ENCODE data around the gene MUTYH.

MUTYH gene

GRCh38 chr1:45340816-45341466 is 701 bp upstream of the MUTYH start:
- Histone ChIP-seq H3K9me3 (ENCODE audit: control insufficient read depth, low read length) (no peaks in the 10 kb centered on the region), H3K36me3 (ENCODE audit: control insufficient read depth in 1 of 2, insufficient read depth in 2 of 2, low read depth in 1 of 2, low read length in 2 of 2) (peaks cover 38 to 51% of the 10 kb centered on the region in 2 experiments), H3K18ac (ENCODE audit: low read depth in 1 of 2, low read length in 2 of 2) (no peak overlapping the region), H3K14ac (ENCODE audit: low read length in 2 of 2) (no peak overlapping the region), H2BK12ac (ENCODE audit: low read length in 2 of 2) (no peak overlapping the region), H4K8ac (ENCODE audit: low read length) (no peak overlapping the region), H2AFZ (ENCODE audit: low read depth, low read length) (no peak overlapping the region), H2BK15ac (ENCODE audit: low read depth, poor library complexity, severe bottlenecking) (no peak overlapping the region), H3K79me1 (replicated peaks; ENCODE audit: low read length, poor library complexity, severe bottlenecking) (peaks cover 38% of the 10 kb centered on the region), H3K27ac (ENCODE audit: low read length, poor library complexity, severe bottlenecking) (peak overlapping the region; percentile 94), H2BK120ac (ENCODE audit: low read depth, low read length) (no peak overlapping the region), H3K4me1 (ENCODE audit: control insufficient read depth, insufficient read depth, low read depth, low read length) (peaks cover 13% of the 10 kb centered on the region), H2BK5ac (ENCODE audit: low read depth, low read length, poor library complexity, severe bottlenecking) (no peak overlapping the region), H3K27me3 (ENCODE audit: control insufficient read depth in 1 of 2, insufficient read depth in 1 of 2, low read length in 2 of 2) (no peaks in the 10 kb centered on the region), H3K4me3 (ENCODE audit: insufficient read depth in 1 of 2, low read depth in 1 of 2, low read length in 2 of 2) (peak overlapping the region in 1 of 2 experiments; percentile 91), H4K91ac (ENCODE audit: low read length) (peak overlapping the region; percentile 9), H3K9ac (ENCODE audit: low read length) (peak overlapping the region; percentile 96), H2AK5ac (ENCODE audit: low read length, severe bottlenecking) (no peak overlapping the region), H3K23ac (ENCODE audit: low read length in 2 of 2) (peak overlapping the region in 1 of 2 experiments; percentile 10), H3K4ac (ENCODE audit: low read depth in 1 of 2, low read length in 2 of 2) (peak overlapping the region in 1 of 2 experiments; percentile 57), H3K4me2 (ENCODE audit: low read length, poor library complexity, severe bottlenecking) (peak overlapping the region; percentile 86)
- 48% methylated on average over 4 of the region's 6 CpGs for WGBS
- DNase-seq, result no peak

DNA sequence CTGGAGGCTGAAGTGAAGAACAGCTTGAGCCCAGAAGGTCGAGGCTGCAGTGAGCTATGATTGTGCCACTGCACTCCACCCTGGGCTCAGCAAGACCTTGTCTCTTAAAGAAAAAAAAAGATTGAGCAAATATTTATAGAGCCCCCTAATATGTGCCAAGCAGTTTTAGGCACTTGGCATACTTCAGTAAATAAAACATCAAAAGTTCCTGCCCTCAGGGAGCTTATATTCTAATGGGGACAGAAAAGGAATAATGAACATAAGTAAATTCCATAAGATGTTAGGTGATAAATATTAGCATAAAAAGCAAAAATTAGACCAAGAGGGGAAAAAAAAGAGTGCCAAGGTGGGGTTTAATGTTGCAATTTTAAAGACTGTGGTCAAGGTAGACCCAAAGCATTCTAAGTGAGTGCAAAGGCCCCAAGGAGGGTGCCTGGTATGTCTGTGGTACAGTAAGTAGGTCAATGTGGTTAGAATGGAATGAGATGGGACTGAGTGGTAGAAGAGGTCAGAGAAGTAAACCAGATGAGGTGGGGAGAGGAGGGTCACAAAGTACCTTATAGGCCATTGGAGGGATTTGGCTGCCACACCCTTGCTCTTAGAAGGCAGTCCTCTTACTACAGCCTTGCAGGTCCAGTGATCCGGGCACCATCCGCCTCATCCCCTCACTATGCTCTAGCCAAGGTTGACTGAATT is 2.5 kb downstream of the MUTYH start:
- no peak overlapping the region for H4K91ac ChIP-seq (ENCODE audit: low read length)
- peaks cover 33 to 37% of the 10 kb centered on the region in 2 experiments for H3K36me3 ChIP-seq (ENCODE audit: control insufficient read depth in 1 of 2, insufficient read depth in 2 of 2, low read depth in 1 of 2, low read length in 2 of 2)
- no peak overlapping the region for H3K23ac ChIP-seq (ENCODE audit: low read length in 2 of 2)
- no peak overlapping the region for H2BK120ac ChIP-seq (ENCODE audit: low read depth, low read length)
- no peak overlapping the region for H2BK12ac ChIP-seq (ENCODE audit: low read length in 2 of 2)
- no peak overlapping the region for H3K4me3 ChIP-seq (ENCODE audit: insufficient read depth in 1 of 2, low read depth in 1 of 2, low read length in 2 of 2)
- H3K18ac ChIP-seq (ENCODE audit: low read depth in 1 of 2, low read length in 2 of 2), result no peak overlapping the region
- no peak overlapping the region for H2BK15ac ChIP-seq (ENCODE audit: low read depth, poor library complexity, severe bottlenecking)
- H3K27ac ChIP-seq (ENCODE audit: low read length, poor library complexity, severe bottlenecking), result no peak overlapping the region
- H3K14ac ChIP-seq (ENCODE audit: low read length in 2 of 2), result no peak overlapping the region
- no peak overlapping the region for H2AFZ ChIP-seq (ENCODE audit: low read depth, low read length)
- H3K9me3 ChIP-seq (ENCODE audit: control insufficient read depth, low read length), result no peaks in the 10 kb centered on the region
- peaks cover 13% of the 10 kb centered on the region for H3K4me1 ChIP-seq (ENCODE audit: control insufficient read depth, insufficient read depth, low read depth, low read length)
- no peak overlapping the region for H2AK5ac ChIP-seq (ENCODE audit: low read length, severe bottlenecking)
- no peak overlapping the region for H3K9ac ChIP-seq (ENCODE audit: low read length)
- H3K79me1 ChIP-seq (replicated peaks; ENCODE audit: low read length, poor library complexity, severe bottlenecking), result peaks cover 30% of the 10 kb centered on the region
- no peaks in the 10 kb centered on the region for H3K27me3 ChIP-seq (ENCODE audit: control insufficient read depth in 1 of 2, insufficient read depth in 1 of 2, low read length in 2 of 2)
- 100% methylated on average over 2 of the region's 3 CpGs for WGBS
- H4K8ac ChIP-seq (ENCODE audit: low read length), result no peak overlapping the region
- H3K4me2 ChIP-seq (ENCODE audit: low read length, poor library complexity, severe bottlenecking), result no peak overlapping the region
- no peak overlapping the region for H3K4ac ChIP-seq (ENCODE audit: low read depth in 1 of 2, low read length in 2 of 2)
- H2BK5ac ChIP-seq (ENCODE audit: low read depth, low read length, poor library complexity, severe bottlenecking), result no peak overlapping the region
- no peak for DNase-seq

DNA sequence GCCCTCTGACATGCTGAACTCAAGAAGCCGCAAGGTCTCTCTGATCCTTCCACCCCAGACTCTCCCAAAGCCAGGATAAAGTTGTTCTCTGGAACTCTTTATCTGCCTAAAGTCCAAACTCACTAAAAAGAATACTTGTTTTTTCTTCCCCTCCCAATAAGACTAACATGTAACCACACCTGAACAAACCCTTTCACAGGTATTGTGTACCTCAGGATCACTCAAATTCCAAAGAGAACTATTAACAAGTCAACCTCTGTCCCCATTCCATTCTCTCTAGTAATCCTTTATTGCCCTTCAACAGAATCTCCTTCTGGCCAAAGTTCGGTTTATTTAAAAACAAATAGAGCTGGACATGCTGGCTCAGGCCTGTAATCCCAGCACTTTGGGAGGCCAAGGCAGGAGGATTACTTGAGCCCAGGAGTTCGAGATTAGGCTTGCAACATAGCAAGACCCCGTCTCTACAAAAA is 4.3 kb downstream of the MUTYH start:
- Histone ChIP-seq H3K79me1 (replicated peaks; ENCODE audit: low read length, poor library complexity, severe bottlenecking) (peaks cover 15% of the 10 kb centered on the region), H4K8ac (ENCODE audit: low read length) (no peak overlapping the region), H2BK120ac (ENCODE audit: low read depth, low read length) (no peak overlapping the region), H2BK12ac (ENCODE audit: low read length in 2 of 2) (no peak overlapping the region), H2BK15ac (ENCODE audit: low read depth, poor library complexity, severe bottlenecking) (no peak overlapping the region), H2BK5ac (ENCODE audit: low read depth, low read length, poor library complexity, severe bottlenecking) (no peak overlapping the region), H3K4ac (ENCODE audit: low read depth in 1 of 2, low read length in 2 of 2) (no peak overlapping the region), H3K18ac (ENCODE audit: low read depth in 1 of 2, low read length in 2 of 2) (no peak overlapping the region), H3K9me3 (ENCODE audit: control insufficient read depth, low read length) (no peaks in the 10 kb centered on the region), H3K9ac (ENCODE audit: low read length) (no peak overlapping the region), H3K36me3 (ENCODE audit: control insufficient read depth in 1 of 2, insufficient read depth in 2 of 2, low read depth in 1 of 2, low read length in 2 of 2) (peaks cover 37 to 43% of the 10 kb centered on the region in 2 experiments), H3K4me3 (ENCODE audit: insufficient read depth in 1 of 2, low read depth in 1 of 2, low read length in 2 of 2) (no peak overlapping the region), H2AK5ac (ENCODE audit: low read length, severe bottlenecking) (no peak overlapping the region), H3K27ac (ENCODE audit: low read length, poor library complexity, severe bottlenecking) (no peak overlapping the region), H2AFZ (ENCODE audit: low read depth, low read length) (no peak overlapping the region), H3K4me2 (ENCODE audit: low read length, poor library complexity, severe bottlenecking) (no peak overlapping the region), H3K4me1 (ENCODE audit: control insufficient read depth, insufficient read depth, low read depth, low read length) (peaks cover 6% of the 10 kb centered on the region), H3K27me3 (ENCODE audit: control insufficient read depth in 1 of 2, insufficient read depth in 1 of 2, low read length in 2 of 2) (no peaks in the 10 kb centered on the region), H3K23ac (ENCODE audit: low read length in 2 of 2) (no peak overlapping the region), H4K91ac (ENCODE audit: low read length) (no peak overlapping the region), H3K14ac (ENCODE audit: low read length in 2 of 2) (no peak overlapping the region)
- no peak for DNase-seq
- 94% methylated on average over 4 of the region's 4 CpGs for WGBS

Measured in mesenchymal stem cell (in vitro differentiated cells and primary cell).